ENCODE results near the gene ITPK1. TPM values are rescaled to one million over a fixed set of nuclear protein-coding genes. Genes with fewer than 3 reads are reported as not detected.

ITPK1 gene
- total RNA-seq, 1 donor from 2014 or later, result 32.8 TPM

DNA sequence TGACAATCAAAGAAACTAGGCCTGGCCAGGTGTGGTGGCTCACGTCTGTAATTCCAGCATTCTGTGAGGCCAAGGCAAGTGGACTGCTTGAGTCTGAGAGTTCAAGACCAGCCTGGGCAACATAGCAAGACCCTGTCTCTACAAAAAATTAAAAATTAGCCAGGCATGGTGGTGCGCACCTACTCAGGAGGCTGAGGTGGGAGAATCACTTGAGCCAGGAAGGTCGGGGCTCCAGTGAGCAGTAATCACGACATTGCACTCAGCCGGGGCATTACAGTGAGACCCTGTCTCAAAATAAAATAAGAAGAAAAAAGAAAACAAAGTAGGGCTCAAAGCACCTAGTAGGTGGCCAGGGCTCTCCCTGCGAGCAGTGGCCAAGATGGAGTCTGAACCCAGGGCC is 113.7 kb downstream of the ITPK1 start:
- H3K36me3 Mint-ChIP-seq (ENCODE audit: unreplicated experiment), result no peaks in the 10 kb centered on the region
- H3K27me3 Mint-ChIP-seq (ENCODE audit: unreplicated experiment), result no peaks in the 10 kb centered on the region
- peaks cover 21% of the 10 kb centered on the region for H3K4me1 Mint-ChIP-seq (ENCODE audit: unreplicated experiment)
- H3K27ac Mint-ChIP-seq (ENCODE audit: unreplicated experiment), result no peak overlapping the region
- TF ChIP-seq, protein P1, sequence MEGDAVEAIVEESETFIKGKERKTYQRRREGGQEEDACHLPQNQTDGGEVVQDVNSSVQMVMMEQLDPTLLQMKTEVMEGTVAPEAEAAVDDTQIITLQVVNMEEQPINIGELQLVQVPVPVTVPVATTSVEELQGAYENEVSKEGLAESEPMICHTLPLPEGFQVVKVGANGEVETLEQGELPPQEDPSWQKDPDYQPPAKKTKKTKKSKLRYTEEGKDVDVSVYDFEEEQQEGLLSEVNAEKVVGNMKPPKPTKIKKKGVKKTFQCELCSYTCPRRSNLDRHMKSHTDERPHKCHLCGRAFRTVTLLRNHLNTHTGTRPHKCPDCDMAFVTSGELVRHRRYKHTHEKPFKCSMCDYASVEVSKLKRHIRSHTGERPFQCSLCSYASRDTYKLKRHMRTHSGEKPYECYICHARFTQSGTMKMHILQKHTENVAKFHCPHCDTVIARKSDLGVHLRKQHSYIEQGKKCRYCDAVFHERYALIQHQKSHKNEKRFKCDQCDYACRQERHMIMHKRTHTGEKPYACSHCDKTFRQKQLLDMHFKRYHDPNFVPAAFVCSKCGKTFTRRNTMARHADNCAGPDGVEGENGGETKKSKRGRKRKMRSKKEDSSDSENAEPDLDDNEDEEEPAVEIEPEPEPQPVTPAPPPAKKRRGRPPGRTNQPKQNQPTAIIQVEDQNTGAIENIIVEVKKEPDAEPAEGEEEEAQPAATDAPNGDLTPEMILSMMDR (IDR thresholded peaks at IDR 0.05), result no peak
- no peak overlapping the region for H3K4me3 Mint-ChIP-seq (ENCODE audit: unreplicated experiment)
- no peaks in the 10 kb centered on the region for H3K9me3 Mint-ChIP-seq (ENCODE audit: unreplicated experiment)
- DNase-seq (ENCODE audit: extremely low spot score, unreplicated experiment), result no peak

DNA sequence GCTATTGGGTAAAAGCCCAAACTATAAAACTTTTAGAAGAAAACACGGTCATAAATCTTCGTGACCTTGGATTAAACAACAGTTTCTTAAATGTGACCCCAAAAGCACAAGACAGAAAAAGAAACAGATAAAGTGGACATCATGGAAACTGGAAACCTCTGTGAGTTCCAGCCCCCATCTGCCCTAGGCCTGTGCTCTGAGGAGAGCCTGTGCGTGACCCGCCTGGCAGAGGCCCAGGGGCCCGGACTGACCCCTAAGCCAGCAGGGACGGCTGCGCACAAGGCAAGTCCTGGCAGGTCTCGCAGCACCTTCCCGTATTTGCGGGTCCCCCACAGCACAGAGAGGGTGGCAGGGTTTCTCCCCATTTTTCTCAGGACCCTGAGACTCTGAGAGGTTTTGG is 116.8 kb downstream of the ITPK1 start:
- Mint-ChIP-seq H3K36me3 (ENCODE audit: unreplicated experiment) (no peaks in the 10 kb centered on the region), H3K9me3 (ENCODE audit: unreplicated experiment) (no peaks in the 10 kb centered on the region), H3K27ac (ENCODE audit: unreplicated experiment) (no peak overlapping the region), H3K4me3 (ENCODE audit: unreplicated experiment) (no peak overlapping the region), H3K27me3 (ENCODE audit: unreplicated experiment) (no peaks in the 10 kb centered on the region), H3K4me1 (ENCODE audit: unreplicated experiment) (peaks cover 10% of the 10 kb centered on the region)
- TF ChIP-seq, protein P1 (IDR thresholded peaks at IDR 0.05), result no peak
- no peak for DNase-seq (ENCODE audit: extremely low spot score, unreplicated experiment)

DNA sequence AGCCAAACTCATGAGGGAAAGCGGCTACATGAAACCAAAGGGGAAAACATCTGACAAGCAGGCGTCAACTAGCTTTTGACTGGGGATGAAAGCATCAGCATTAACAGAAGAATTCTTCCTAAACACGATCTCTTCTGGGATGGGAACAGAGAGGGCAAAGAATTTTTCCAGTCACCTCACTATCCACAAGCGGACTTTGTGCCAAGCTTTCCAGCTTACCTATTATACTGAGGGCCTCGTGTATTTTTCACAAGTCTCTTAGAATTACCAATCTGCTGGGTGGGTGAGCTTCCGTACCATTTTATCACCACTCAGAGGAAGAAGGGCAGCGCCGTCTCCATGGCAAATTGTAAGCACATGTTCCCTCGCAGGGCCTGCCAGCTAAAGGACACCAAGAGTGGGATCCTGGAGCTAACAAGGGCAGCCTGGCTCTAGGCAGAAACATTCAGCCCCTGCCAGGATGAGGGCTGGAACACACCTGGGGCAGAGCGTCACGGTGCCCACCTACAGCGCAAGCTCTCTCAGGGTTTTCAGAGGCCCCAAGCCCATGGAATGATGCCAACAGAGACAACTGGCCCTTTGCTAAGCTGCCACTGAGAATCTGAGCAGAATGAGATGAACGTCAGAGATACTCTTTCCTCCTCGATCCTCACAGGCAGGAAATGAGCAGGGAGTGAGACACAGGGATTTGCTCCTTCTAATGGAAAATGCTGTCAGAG is 118.2 kb downstream of the ITPK1 start:
- H3K4me3 Mint-ChIP-seq (ENCODE audit: unreplicated experiment), result no peak overlapping the region
- H3K27me3 Mint-ChIP-seq (ENCODE audit: unreplicated experiment), result no peaks in the 10 kb centered on the region
- no peak overlapping the region for H3K27ac Mint-ChIP-seq (ENCODE audit: unreplicated experiment)
- TF ChIP-seq, protein P1 (IDR thresholded peaks at IDR 0.05), result no peak
- H3K36me3 Mint-ChIP-seq (ENCODE audit: unreplicated experiment), result no peaks in the 10 kb centered on the region
- peaks cover 10% of the 10 kb centered on the region for H3K4me1 Mint-ChIP-seq (ENCODE audit: unreplicated experiment)
- no peaks in the 10 kb centered on the region for H3K9me3 Mint-ChIP-seq (ENCODE audit: unreplicated experiment)
- DNase-seq (ENCODE audit: extremely low spot score, unreplicated experiment), result no peak

DNA sequence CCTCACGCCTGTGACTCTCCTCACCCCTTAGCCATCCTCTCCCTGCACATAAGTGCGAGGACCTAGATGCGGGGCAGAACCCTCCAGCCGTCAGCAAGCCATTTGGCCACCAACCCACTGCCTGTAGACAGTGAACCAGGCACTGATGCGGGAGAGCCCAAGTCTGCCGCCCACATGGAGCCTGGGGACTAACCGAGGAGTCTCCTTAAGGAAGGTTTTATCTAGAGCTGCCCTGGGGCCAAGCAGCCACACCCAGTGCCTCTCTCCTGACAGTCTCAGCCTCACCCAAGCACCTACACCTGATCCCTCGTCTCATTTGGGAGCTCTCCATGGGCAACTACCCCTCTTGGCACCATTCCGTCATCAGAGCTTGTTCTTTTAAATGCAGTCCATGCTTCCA is 120.1 kb downstream of the ITPK1 start:
- no peak for DNase-seq (ENCODE audit: extremely low spot score, unreplicated experiment)
- Mint-ChIP-seq H3K36me3 (ENCODE audit: unreplicated experiment) (peaks cover 1% of the 10 kb centered on the region), H3K27me3 (ENCODE audit: unreplicated experiment) (no peaks in the 10 kb centered on the region), H3K4me3 (ENCODE audit: unreplicated experiment) (no peak overlapping the region), H3K27ac (ENCODE audit: unreplicated experiment) (no peak overlapping the region), H3K9me3 (ENCODE audit: unreplicated experiment) (no peaks in the 10 kb centered on the region), H3K4me1 (ENCODE audit: unreplicated experiment) (peaks cover 10% of the 10 kb centered on the region)
- TF ChIP-seq, protein P1 (IDR thresholded peaks at IDR 0.05), result no peak

DNA sequence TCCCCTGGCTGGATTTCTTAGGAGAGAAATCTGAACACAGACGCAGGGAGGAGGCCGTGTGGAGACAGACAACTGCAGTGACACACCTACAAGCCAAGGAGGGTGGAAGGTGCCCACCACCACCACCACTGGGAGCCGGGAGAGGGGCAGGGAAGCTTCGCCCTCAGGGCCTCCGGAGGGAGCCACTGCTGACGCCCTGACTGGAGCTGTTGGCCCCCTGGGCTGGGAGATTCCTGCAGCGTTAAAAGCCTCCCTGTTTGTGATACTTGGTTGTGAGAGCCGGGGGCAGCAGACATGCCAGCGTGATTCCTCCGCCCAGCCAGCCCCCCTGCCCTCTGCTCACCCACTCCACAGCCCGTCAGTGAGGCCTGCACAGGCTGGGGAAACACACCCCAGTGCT is 120.8 kb downstream of the ITPK1 start:
- H3K36me3 Mint-ChIP-seq (ENCODE audit: unreplicated experiment), result peaks cover 6% of the 10 kb centered on the region
- H3K27ac Mint-ChIP-seq (ENCODE audit: unreplicated experiment), result no peak overlapping the region
- H3K9me3 Mint-ChIP-seq (ENCODE audit: unreplicated experiment), result no peaks in the 10 kb centered on the region
- H3K27me3 Mint-ChIP-seq (ENCODE audit: unreplicated experiment), result no peaks in the 10 kb centered on the region
- TF ChIP-seq, protein P1 (IDR thresholded peaks at IDR 0.05), result no peak
- no peak overlapping the region for H3K4me3 Mint-ChIP-seq (ENCODE audit: unreplicated experiment)
- peaks cover 14% of the 10 kb centered on the region for H3K4me1 Mint-ChIP-seq (ENCODE audit: unreplicated experiment)
- DNase-seq (ENCODE audit: extremely low spot score, unreplicated experiment), result no peak
